ENCODE measurements around the gene CAPZA2. TPM values are rescaled to one million over a fixed set of nuclear protein-coding genes. Genes with fewer than 3 reads are reported as not detected.

The CAPZA2 gene
- total and polyA plus RNA-seq, 9 of the 15 experiments (the other 6 are each of a cell fraction or from before 2014, with no cell fraction given) = 67.0 to 524 (median 176) TPM

GRCh38 chr7:116953906-116954838 is 91.8 kb downstream of the CAPZA2 start (continued):
- no peak for TF ChIP-seq ATF2 (CRISPR knock-in tag; IDR thresholded peaks at IDR 0.05)
- peak; percentile 67 for TF ChIP-seq HMGXB4 (CRISPR knock-in tag; IDR thresholded peaks at IDR 0.05)
- peak; percentile 4 for TF ChIP-seq FOS (IDR thresholded peaks at IDR 0.05; ENCODE audit: extremely low read depth, insufficient read length)
- no peak for TF ChIP-seq MED1 (CRISPR knock-in tag; IDR thresholded peaks at IDR 0.05; ENCODE audit: borderline replicate concordance)
- TF ChIP-seq DLX4 (CRISPR knock-in tag; IDR thresholded peaks at IDR 0.05) = no peak
- 0 out of 2 replicates have a peak, but pooled peaks have one; percentile 16 for TF ChIP-seq ZBTB1 (CRISPR knock-in tag; IDR thresholded peaks at IDR 0.05; ENCODE audit: borderline replicate concordance, low read depth)
- TF ChIP-seq MAFK (IDR thresholded peaks at IDR 0.05; ENCODE audit: low read length) = peak; percentile 61; the same call in 1 of the 2 replicates
- TF ChIP-seq SMAD1 (IDR thresholded peaks at IDR 0.05; ENCODE audit: low read depth, low read length, partially characterized antibody) = peak; percentile 13
- TF ChIP-seq RERE (CRISPR knock-in tag; IDR thresholded peaks at IDR 0.05; ENCODE audit: borderline replicate concordance) = no peak
- TF ChIP-seq, protein P1, sequence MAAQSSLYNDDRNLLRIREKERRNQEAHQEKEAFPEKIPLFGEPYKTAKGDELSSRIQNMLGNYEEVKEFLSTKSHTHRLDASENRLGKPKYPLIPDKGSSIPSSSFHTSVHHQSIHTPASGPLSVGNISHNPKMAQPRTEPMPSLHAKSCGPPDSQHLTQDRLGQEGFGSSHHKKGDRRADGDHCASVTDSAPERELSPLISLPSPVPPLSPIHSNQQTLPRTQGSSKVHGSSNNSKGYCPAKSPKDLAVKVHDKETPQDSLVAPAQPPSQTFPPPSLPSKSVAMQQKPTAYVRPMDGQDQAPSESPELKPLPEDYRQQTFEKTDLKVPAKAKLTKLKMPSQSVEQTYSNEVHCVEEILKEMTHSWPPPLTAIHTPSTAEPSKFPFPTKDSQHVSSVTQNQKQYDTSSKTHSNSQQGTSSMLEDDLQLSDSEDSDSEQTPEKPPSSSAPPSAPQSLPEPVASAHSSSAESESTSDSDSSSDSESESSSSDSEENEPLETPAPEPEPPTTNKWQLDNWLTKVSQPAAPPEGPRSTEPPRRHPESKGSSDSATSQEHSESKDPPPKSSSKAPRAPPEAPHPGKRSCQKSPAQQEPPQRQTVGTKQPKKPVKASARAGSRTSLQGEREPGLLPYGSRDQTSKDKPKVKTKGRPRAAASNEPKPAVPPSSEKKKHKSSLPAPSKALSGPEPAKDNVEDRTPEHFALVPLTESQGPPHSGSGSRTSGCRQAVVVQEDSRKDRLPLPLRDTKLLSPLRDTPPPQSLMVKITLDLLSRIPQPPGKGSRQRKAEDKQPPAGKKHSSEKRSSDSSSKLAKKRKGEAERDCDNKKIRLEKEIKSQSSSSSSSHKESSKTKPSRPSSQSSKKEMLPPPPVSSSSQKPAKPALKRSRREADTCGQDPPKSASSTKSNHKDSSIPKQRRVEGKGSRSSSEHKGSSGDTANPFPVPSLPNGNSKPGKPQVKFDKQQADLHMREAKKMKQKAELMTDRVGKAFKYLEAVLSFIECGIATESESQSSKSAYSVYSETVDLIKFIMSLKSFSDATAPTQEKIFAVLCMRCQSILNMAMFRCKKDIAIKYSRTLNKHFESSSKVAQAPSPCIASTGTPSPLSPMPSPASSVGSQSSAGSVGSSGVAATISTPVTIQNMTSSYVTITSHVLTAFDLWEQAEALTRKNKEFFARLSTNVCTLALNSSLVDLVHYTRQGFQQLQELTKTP (IDR thresholded peaks at IDR 0.05; ENCODE audit: low read depth in 1 of 2, partially characterized antibody in 2 of 2) = peak; percentile 55 to 80
- no peak for TF ChIP-seq RBM17 (IDR thresholded peaks at IDR 0.05; ENCODE audit: borderline replicate concordance, low read depth, low read length)

Data from K562 (cell line).